Airway epithelial cell (primary cell): ENCODE results near the gene LIG3. TPM values are rescaled to one million over a fixed set of nuclear protein-coding genes. Genes with fewer than 3 reads are reported as not detected.

Experiments used
- total RNA-seq: library from RNA; depleted of rRNA; stranded (reverse); fragments of >200 nt; gene quantifications from 2 replicates; pipeline ENCODE4 v1.2.3, GENCODE V29; 2015

LIG3 gene
- total RNA-seq, result 18.3 and 25.9 TPM in 2 replicates

GRCh38 chr17:34980353-34980680 lies at the start of gene LIG3:
TSS of gene LIG3 (plus strand) at chr17:34980512. CDS start at chr17:34983006, 2,494 bp downstream.

GRCh38 chr17:34961093-34961911 lies 19.0 kb upstream of the LIG3 start, which contains the start of the genes CCT6B and ZNF830:
TSS of gene CCT6B (minus strand) at chr17:34961460. CDS start at chr17:34961393, 67 bp downstream.
TSS of gene ZNF830 (plus strand) at chr17:34961540. CDS start at chr17:34961567, 27 bp downstream.

Other genes starting within 250 kb of the LIG3 start
- 0.84 and 1.2 TPM in 2 replicates for gene CCT6B, start 19.1 kb upstream of the LIG3 start, total RNA-seq
- 8.9 and 9.3 TPM in 2 replicates for gene ZNF830, start 19.0 kb upstream of the LIG3 start, total RNA-seq
- gene RFFL, start 83.2 kb downstream of the LIG3 start, total RNA-seq, result 18.5 and 36.1 TPM in 2 replicates
- gene RAD51D, start 139.3 kb downstream of the LIG3 start, total RNA-seq, result 4.3 and 7.3 TPM in 2 replicates
- gene FNDC8, start 141.1 kb downstream of the LIG3 start, total RNA-seq, result not detected in 2 replicates
- gene NLE1, start 161.8 kb downstream of the LIG3 start, total RNA-seq, result 25.1 and 27.5 TPM in 2 replicates
- not detected in 2 replicates for gene UNC45B, start 167.3 kb downstream of the LIG3 start, total RNA-seq
- gene SLC35G3, start 213.9 kb downstream of the LIG3 start, total RNA-seq, result not detected in 2 replicates